GOT3 (cell line): Measurements from ENCODE around the gene CHST4.
"Not testable (repeated sequence)": the region's sequence is repeated elsewhere in the genome, so short reads cannot be mapped to it uniquely, and the experiment has no call there.

Experiments used
- DNase-seq: peaks from one replicate; lab custom pipeline; 2025; ENCODE audit warnings: mixed read lengths; lab: John Stamatoyannopoulos, UW

The CHST4 gene

DNA sequence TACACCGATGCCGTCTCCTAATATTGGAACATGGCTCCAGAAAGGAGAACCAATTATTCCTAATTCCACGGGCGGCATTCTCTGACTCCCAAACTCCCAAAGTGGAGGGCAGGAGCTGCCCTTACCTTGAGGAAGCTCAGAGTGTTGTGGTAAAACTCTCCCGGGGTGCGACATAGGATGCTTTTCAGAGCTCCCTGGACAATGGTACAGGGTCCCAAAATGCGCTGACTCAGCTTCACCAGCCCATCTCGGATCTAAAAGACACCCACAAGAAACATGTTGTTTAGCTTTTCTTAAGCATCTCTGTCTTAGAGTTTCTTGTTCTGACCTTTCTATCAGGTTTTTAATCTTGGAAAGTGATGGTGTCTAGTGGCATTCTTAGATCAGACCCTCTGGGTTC, 43.9 kb downstream of the CHST4 start:
- no peak for DNase-seq

DNA sequence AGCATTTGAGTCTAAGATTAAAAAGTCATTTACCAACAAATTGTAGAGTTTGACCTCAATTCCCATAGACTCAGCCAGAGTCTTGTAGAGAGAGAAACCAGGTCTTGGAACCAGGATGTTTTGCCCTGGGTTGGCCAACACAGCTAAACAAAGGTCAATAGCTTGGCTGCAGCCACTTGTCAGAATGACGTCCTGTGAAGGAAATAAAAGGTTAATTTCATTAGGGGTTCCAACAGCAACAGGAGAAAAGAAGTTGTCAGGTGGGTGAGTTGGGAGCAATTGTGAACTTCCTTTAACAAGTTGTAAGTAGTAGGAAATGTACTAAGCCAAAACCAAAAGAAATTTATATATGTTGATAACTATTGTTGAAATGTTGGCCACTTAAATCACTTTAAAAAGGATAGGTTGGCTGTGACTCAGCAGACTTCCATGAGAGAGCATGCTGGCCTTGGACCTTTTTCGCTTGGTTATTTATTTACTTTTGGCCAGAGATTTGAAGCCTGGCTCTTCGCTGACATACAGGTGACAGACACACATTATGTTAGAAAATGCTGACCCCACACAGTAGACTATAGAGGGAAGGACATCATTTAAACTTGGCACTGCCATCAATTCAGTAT, 46.4 kb downstream of the CHST4 start:
- no peak for DNase-seq

DNA sequence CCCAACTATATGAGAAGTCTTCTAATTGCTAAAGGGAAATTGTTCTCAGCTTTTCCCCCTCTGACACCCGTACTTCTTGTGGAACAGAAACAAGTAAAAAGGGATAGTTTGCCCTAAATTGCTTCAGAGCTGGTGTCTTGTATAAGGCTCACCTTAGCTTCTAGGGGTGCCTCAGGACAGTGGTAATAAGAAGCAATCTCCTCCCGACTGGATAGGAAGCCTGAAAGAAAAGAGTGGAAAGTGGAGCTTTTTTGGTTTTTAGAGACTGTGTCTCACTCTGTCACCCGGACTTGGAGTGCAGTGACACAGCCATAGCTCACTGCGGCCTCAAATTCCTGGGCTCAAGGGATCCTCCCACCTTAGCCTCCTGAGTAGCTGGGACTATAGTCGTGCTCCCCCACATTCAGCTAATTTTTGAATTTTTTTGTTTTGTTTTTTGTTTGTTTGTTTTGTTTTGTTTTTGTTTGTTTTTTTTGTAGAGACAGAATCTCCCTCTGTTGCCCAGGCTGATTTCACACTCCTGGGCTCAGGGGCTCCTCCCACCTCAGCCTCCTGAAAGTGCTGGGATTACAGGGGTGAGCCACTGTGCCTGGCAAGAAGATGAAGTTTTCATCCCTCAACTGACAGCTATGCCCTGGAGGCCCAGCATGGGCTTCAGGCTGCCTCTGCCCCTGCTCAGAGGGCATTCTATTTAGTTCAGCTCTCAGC, 47.3 kb downstream of the CHST4 start:
- no peak for DNase-seq

DNA sequence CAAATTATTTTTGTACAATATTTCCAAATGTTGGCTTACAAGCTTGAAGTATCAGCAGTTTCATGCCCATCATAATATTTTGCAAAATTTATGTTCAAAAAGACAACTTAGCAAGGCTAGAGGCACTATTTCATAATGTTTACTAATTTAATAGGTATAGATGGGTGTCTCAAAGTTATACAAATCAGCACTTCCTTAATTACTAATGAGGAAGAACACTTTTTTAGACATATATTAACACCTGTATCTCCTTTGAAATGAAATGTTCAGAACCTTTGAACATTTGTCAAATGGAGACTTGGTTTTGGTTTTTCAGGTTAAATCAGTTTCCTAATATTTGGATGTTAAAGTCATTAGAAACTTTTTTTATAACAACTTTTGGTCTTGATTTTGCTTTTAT, 48.5 kb downstream of the CHST4 start:
- no peak for DNase-seq

DNA sequence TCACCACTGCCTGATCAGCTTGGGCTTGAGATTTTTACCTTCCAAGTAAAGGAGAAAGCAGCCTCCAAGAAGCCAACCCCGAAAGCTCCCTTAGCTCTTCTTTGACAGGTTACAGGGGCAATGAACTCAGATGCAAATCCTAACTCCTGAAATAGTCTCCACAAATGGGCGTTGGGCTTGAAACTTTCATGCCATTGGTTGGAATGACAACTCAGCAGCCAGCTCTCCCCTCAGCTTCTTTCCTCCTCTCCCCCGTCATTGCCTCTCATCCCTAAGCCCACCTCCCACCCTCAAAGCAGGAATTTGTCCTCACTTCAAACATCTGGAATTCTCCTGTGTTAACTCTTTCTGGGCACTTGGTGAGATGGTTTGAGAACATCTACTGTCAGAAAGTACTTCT, 50.7 kb downstream of the CHST4 start, which contains the start of gene TAT:
TSS of gene TAT (minus strand) at position 122 of the 400 bp plus-strand sequence. CDS start 677 bp downstream, outside the sequence.
- no peak for DNase-seq

DNA sequence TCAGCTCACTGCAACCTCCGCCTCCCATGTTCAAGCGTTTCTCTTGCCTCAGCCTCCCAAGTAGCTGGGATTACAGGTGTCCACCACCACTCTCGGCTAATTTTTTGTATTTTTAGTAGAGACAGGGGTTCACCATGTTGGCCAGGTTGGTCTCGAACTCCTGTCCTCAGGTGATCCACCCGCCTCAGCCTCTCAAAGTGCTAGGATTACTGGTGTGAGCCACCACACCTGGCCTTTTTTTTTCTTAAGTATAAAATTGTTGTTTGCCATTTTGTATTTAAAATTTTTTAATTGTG, 56.3 kb downstream of the CHST4 start:
- DNase-seq = not testable (repeated sequence)

DNA sequence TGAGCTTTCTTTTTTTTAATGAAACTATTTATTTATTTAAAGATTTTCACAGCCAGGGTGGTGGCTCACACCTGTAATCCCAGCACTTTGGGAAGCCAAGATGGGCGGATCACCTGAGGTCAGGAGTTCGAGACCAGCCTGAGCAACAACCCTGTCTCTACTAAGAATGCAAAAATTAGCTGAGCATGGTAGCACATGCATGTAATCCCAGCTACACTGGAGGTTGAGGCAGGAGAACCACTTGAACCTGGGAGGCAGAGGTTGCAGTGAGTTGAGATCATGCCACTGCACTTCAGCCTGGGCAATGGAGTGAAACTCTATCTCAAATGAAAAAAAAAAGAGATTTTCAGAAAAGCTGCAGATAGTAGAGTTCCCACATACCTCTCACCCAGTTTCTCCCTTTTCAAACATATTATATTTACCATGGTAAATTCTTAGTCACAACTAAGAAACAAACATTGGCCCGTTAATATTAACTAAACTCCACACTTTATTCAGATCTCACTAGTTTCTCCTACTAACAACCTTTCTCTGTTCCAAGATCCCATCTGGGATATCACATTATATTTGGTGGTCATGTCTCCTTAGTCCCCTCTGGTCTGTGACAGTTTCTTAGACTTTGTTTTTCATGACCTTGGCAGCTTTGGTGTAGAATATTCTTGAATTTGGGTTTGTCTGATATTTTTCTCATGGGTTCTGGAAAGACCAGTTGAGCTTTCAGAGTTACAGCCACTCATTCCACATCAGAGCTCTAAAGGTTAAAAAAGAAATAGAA, 58.5 kb downstream of the CHST4 start:
- DNase-seq = no peak

DNA sequence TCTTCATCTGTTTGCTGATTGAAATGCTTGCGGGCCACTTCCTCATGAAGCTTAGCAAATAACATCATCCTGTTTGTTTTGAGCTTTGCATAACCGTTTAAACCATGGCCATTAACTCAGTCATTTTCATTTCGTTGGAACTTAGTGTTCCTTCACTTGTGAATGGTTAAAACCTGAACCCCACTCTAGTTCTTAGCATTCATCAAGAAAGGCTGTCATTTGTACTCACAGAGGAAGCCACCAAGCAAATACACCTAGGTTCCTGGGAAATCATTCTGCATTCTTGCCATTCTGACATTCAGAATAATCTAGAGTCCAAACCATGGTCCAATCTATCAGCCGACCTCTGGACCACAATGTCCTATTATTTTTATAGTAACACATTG, 59.1 kb downstream of the CHST4 start:
- no peak for DNase-seq
